ENCODE results near the gene RAPGEF2.

DNA sequence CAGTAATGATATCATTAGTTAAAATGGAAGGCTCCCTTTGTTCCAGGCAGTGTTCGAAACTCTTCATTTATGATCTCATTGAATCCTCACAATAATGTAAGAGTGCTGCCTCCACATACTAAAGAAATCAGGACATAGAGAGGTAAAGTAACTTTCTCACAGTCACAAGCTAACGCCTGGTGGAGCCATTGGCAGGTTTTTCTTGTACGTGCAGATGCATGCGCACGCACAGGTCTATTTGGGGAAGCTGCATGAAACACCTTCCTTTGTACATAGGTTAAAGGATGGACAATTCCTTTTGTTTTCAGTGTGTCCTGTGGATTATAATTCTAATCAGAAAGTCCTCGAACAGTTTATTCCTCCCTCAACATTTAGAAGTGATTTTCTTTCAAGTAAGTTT is 176.2 kb downstream of the RAPGEF2 start:
- TF ChIP-seq CSDC2 (CRISPR knock-in tag; IDR thresholded peaks at IDR 0.05) = no peak
- TF ChIP-seq ZC3H10 (CRISPR knock-in tag; IDR thresholded peaks at IDR 0.05) = no peak
- no peak for TF ChIP-seq ZFP30 (CRISPR knock-in tag; IDR thresholded peaks at IDR 0.05)
- TF ChIP-seq, protein P1, sequence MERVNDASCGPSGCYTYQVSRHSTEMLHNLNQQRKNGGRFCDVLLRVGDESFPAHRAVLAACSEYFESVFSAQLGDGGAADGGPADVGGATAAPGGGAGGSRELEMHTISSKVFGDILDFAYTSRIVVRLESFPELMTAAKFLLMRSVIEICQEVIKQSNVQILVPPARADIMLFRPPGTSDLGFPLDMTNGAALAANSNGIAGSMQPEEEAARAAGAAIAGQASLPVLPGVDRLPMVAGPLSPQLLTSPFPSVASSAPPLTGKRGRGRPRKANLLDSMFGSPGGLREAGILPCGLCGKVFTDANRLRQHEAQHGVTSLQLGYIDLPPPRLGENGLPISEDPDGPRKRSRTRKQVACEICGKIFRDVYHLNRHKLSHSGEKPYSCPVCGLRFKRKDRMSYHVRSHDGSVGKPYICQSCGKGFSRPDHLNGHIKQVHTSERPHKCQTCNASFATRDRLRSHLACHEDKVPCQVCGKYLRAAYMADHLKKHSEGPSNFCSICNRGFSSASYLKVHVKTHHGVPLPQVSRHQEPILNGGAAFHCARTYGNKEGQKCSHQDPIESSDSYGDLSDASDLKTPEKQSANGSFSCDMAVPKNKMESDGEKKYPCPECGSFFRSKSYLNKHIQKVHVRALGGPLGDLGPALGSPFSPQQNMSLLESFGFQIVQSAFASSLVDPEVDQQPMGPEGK (CRISPR knock-in tag; IDR thresholded peaks at IDR 0.05; ENCODE audit: borderline replicate concordance) = no peak
- TF ChIP-seq, protein P2, sequence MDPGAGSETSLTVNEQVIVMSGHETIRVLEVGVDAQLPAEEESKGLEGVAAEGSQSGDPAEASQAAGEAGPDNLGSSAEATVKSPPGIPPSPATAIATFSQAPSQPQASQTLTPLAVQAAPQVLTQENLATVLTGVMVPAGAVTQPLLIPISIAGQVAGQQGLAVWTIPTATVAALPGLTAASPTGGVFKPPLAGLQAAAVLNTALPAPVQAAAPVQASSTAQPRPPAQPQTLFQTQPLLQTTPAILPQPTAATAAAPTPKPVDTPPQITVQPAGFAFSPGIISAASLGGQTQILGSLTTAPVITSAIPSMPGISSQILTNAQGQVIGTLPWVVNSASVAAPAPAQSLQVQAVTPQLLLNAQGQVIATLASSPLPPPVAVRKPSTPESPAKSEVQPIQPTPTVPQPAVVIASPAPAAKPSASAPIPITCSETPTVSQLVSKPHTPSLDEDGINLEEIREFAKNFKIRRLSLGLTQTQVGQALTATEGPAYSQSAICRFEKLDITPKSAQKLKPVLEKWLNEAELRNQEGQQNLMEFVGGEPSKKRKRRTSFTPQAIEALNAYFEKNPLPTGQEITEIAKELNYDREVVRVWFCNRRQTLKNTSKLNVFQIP (CRISPR knock-in tag; IDR thresholded peaks at IDR 0.05; ENCODE audit: borderline replicate concordance, low read depth) = no peak
- TF ChIP-seq, protein P3, sequence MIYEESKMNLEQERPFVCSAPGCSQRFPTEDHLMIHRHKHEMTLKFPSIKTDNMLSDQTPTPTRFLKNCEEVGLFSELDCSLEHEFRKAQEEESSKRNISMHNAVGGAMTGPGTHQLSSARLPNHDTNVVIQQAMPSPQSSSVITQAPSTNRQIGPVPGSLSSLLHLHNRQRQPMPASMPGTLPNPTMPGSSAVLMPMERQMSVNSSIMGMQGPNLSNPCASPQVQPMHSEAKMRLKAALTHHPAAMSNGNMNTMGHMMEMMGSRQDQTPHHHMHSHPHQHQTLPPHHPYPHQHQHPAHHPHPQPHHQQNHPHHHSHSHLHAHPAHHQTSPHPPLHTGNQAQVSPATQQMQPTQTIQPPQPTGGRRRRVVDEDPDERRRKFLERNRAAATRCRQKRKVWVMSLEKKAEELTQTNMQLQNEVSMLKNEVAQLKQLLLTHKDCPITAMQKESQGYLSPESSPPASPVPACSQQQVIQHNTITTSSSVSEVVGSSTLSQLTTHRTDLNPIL (CRISPR knock-in tag; IDR thresholded peaks at IDR 0.05; ENCODE audit: low read depth) = no peak
- TF ChIP-seq ZNF70 (CRISPR knock-in tag; IDR thresholded peaks at IDR 0.05) = no peak
- no peak for TF ChIP-seq OSR1 (CRISPR knock-in tag; IDR thresholded peaks at IDR 0.05)
- no peak for TF ChIP-seq ZFP3 (CRISPR knock-in tag; IDR thresholded peaks at IDR 0.05)
- TF ChIP-seq, protein P4, sequence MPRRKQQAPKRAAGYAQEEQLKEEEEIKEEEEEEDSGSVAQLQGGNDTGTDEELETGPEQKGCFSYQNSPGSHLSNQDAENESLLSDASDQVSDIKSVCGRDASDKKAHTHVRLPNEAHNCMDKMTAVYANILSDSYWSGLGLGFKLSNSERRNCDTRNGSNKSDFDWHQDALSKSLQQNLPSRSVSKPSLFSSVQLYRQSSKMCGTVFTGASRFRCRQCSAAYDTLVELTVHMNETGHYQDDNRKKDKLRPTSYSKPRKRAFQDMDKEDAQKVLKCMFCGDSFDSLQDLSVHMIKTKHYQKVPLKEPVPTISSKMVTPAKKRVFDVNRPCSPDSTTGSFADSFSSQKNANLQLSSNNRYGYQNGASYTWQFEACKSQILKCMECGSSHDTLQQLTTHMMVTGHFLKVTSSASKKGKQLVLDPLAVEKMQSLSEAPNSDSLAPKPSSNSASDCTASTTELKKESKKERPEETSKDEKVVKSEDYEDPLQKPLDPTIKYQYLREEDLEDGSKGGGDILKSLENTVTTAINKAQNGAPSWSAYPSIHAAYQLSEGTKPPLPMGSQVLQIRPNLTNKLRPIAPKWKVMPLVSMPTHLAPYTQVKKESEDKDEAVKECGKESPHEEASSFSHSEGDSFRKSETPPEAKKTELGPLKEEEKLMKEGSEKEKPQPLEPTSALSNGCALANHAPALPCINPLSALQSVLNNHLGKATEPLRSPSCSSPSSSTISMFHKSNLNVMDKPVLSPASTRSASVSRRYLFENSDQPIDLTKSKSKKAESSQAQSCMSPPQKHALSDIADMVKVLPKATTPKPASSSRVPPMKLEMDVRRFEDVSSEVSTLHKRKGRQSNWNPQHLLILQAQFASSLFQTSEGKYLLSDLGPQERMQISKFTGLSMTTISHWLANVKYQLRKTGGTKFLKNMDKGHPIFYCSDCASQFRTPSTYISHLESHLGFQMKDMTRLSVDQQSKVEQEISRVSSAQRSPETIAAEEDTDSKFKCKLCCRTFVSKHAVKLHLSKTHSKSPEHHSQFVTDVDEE (CRISPR knock-in tag; IDR thresholded peaks at IDR 0.05) = no peak
- TF ChIP-seq ISL1 (CRISPR knock-in tag; IDR thresholded peaks at IDR 0.05) = no peak
